Keratinocyte (primary cell): ENCODE data around the gene CELF2.

Experiments used
- EZH2 ChIP-seq: IDR thresholded peaks from one replicate; pipeline ENCODE4 v1.6.1; 2012; ENCODE audit warnings: inconsistent platforms, mild to moderate bottlenecking, low read length, moderate library complexity
- TF ChIP-seq, protein P1 (sequence below), 3 experiments: IDR thresholded peaks in 1 of 3; conservative IDR thresholded peaks in 1 of 3; optimal IDR thresholded peaks in 1 of 3; 2 replicates in 2 of 3; 3 replicates in 1 of 3; pipeline versions ENCODE3 to v1.5.1; 2011; ENCODE audit warnings: low read length in 3 of 3, mild to moderate bottlenecking in 3 of 3, moderate library complexity in 2 of 3, control low read depth in 1 of 3, inconsistent platforms in 1 of 3; ENCODE audit not compliant: insufficient read depth in 2 of 3; ENCODE audit errors: extremely low read depth in 1 of 3

DNA sequence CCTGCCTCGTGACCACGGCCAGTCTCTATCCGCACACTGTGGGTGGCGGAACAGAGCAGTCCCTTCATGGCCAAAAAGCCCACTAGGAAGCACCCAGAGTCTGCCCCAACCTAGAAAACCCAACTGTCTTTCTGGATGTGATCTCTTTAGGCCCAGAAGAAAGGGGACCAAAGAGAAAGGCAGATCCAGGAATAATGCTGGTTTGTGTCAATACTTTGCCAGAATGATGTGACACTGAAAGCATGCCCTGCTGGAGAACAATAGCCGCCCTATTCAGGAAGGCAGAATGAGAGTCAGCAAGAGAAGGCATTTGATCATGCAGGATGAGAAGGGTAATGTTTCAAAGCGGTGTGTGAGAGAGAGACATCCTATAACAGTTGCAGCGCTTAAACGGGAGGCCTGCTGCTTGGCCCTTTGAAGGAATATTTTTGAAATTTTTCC lies 319.1 kb downstream of the CELF2 start:
- TF ChIP-seq, protein P1, sequence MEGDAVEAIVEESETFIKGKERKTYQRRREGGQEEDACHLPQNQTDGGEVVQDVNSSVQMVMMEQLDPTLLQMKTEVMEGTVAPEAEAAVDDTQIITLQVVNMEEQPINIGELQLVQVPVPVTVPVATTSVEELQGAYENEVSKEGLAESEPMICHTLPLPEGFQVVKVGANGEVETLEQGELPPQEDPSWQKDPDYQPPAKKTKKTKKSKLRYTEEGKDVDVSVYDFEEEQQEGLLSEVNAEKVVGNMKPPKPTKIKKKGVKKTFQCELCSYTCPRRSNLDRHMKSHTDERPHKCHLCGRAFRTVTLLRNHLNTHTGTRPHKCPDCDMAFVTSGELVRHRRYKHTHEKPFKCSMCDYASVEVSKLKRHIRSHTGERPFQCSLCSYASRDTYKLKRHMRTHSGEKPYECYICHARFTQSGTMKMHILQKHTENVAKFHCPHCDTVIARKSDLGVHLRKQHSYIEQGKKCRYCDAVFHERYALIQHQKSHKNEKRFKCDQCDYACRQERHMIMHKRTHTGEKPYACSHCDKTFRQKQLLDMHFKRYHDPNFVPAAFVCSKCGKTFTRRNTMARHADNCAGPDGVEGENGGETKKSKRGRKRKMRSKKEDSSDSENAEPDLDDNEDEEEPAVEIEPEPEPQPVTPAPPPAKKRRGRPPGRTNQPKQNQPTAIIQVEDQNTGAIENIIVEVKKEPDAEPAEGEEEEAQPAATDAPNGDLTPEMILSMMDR (optimal IDR thresholded peaks at IDR 0.05 in 1 of 3, IDR thresholded peaks at IDR 0.05 in 1 of 3, conservative IDR thresholded peaks at IDR 0.05 in 1 of 3; ENCODE audit: extremely low read depth in 1 of 3, insufficient read depth in 2 of 3, low read length in 3 of 3): no peak
- TF ChIP-seq EZH2: no peak
